Liver (tissue), 2 donors: Measurements from ENCODE around the gene NOP9.

Source experiments
- ATF3 ChIP-seq: IDR thresholded peaks from 2 replicates; pipeline ENCODE4 v1.6.1; 2016; ENCODE audit warnings: antibody characterized with exemption
- TF ChIP-seq, protein P1 (sequence below): IDR thresholded peaks from 2 replicates; pipeline ENCODE4 v1.6.1; 2016; ENCODE audit warnings: antibody characterized with exemption
- donor health status: healthy.

- TF ChIP-seq, protein P1, sequence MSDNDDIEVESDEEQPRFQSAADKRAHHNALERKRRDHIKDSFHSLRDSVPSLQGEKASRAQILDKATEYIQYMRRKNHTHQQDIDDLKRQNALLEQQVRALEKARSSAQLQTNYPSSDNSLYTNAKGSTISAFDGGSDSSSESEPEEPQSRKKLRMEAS: no peak
- TF ChIP-seq ATF3: no peak
Observed at GRCh38 chr14:24286996-24287395, 12.7 kb upstream of the NOP9 start.
